Activated CD8-positive, alpha-beta memory T cell treated with anti-CD3 and anti-CD28 coated beads, Interleukin-2, amount 50 U/mL, for 4 hours (primary cell): ENCODE results near the gene BCAP29.
A peak's percentile ranks its signal among the peaks of the same experiment; 100 is the strongest.
"Not testable (repeated sequence)": the region's sequence is repeated elsewhere in the genome, so short reads cannot be mapped to it uniquely, and the experiment has no call there.

Experiments used
- DNase-seq: peaks from one replicate; pipeline ENCODE4 v3.0.0-alpha.2; 2020

Gene BCAP29, protein sequence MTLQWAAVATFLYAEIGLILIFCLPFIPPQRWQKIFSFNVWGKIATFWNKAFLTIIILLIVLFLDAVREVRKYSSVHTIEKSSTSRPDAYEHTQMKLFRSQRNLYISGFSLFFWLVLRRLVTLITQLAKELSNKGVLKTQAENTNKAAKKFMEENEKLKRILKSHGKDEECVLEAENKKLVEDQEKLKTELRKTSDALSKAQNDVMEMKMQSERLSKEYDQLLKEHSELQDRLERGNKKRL

DNA sequence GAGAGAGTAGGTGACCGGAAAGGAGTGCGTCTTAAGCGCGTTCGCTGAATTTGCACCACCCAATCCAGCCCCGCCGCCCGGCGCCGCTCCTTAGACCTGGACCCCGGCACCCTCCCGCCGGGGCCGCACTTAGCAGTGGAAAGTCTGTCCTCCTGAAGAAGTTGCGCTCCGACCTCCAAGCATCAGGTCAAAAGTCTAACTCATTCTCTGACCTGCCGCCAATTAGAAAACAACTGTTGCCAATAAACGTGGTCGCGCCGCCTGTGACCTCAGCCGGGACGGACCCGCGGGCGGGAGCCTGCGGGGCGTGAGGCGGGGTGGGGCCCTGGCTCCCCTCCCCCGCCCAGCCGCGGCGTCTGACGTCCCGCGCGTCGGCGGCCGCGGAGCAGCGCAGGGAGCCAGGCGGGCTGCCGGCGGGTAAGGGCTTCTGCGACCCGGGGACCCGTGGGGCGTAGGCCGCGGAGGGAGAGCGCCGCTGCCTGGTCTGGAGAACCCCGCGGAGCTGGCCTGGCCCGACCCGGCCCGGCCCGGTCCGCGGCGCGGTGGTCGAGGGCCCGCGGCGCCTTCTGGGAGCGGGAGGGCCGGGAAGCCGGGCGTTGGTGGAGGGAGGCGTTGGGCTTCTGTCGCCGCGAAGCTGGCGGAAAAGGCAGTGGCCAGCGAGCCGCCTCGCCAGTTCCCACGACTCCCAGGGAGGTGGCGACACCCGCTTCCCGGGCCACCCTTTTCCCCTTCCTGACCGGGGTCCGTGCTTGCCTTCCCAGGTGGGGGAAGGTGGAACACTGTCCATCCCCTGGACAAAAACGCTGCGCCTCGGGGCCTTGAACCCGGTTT is at the start of gene BCAP29:
Gene BCAP29 (plus strand): TSS at position 362 of the 831 bp plus-strand sequence. CDS start 527 bp downstream, outside the sequence.
- DNase-seq, result peak; percentile 70

DNA sequence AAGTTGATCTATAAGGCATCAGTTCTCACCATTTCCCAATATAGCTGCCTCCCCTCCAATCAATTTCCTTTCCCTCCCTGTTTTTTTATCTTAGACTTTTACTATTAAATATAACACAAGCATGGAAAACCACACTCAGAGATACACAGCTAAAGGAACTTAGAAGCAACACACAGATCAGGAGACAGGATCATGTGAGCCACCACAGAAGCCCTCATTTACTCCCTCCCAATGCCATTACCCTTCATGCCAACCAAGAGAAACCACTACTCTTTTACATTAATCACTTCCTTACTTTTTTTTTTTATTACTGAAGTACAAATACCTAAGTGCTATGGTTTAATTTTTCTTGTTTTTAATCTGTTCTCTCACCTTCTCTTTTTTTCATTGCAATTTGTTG is 49.3 kb upstream of the BCAP29 start:
- no peak for DNase-seq

DNA sequence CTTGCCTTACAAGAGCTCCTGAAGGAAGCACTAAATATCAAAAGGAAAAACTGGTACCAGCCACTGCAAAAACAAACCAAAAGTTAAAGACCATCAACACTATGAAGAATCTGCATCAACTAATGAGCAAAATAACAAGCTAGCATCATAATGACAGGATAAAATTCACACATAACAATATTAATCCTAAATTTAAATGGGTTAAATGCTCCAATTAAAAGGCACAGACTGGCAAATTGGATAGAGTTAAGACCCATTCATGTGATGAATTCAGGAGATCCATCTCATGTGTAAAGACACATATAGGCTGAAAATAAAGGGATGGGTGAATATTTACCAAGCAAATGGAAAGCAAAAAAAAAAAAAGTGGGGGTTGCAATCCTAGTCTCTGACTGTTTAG is 45.9 kb upstream of the BCAP29 start:
- no peak for DNase-seq

DNA sequence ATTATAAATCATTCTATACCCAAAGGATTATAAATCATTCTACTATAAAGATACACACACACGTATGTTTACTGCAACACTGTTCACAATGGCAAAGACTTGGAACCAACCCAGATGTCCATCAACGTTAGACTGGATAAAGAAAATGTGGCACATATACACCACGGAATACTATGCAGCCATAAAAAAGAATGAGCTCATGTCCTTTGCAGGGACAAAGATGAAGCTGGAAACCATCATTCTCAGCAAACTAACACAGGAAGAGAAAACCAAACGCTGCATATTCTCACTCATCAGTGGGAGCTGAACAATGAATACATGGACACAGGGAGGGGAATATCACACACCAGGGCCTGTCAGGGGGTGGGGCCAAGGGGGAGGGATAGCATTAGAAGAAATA is 42.8 kb upstream of the BCAP29 start:
- not testable (repeated sequence) for DNase-seq

DNA sequence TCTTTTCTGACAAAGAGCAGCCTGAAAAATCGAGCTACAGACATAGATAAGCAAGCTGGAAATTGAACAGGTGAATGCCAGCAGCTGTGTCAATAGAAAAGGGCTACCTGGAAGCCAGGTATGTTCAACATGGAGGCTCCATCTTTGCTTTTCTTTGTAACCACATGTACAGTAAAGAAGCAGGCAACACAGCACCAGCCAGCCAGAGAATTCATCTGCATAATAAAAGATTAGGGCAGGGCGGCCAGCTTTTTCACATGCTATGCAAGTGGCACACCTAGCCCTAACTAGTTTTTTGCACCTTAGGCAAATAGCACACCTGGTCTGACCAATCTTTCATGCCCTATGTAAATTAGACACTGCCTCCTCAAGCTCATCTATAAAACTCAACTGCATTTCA is 42.0 kb upstream of the BCAP29 start:
- no peak for DNase-seq

DNA sequence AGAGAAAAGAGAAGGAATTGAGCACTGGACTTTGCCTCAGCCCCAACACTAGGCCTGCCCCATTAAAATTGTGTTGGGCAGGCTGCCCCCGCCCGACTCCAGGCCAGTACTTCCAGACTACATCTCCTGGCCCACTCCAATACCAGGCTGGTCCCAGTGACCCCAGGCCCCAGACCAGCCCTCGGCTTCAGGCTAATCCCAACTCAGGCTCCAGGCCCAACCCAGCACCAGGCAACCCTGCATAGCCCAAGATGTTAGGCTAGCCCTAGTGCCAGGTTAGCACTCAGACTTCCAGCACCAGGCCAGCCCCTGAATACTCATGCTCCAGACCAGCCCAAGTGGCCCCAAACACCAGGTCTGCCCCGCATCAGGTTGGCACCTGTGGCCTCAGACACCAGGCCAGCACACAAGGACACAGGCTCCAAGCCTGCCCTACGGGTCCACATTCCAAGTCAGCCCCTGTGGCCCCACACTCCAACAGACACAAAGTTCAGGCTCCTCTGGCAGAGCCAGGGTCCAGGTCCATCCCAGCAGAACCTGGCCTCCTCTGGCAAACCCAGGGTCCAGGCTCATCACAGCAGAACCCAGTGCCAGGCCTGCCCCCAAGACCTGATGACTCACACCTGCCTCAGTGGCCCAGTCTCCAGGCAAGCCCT is 36.6 kb upstream of the BCAP29 start:
- DNase-seq, result no peak

DNA sequence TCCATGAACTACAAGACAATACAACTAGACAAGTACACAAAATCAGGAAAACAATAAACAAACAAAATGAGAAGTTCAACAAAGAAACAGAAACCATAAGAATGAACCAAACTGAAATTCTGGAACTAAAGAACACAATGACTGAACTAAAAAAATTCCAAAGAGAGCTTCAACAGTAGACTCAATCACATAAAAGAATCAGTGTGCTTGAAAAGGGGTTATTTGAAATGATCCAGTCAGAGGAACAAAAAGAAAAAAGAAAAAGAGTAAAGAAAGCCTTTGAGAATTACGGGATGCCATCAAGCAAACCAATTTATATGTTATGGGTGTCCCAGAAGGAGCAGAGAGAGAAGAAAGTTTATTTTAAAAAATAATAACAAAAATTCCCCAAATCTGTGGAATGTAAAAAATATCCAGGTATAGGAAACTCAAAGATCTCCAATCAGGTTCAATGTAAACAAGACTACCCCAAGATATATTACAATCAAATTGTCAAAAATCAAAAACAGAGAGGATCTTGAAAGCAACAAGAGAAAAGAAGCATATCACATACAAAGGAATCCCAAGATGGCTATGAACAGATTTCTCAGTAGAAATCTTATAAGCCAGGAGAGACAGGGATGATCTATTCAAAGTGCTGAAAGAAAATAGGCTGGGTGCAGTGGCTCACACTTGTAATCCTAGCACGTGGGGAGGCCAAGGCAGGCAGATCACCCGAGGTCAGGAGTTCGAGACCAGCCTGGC is 35.0 kb upstream of the BCAP29 start:
- no peak for DNase-seq

DNA sequence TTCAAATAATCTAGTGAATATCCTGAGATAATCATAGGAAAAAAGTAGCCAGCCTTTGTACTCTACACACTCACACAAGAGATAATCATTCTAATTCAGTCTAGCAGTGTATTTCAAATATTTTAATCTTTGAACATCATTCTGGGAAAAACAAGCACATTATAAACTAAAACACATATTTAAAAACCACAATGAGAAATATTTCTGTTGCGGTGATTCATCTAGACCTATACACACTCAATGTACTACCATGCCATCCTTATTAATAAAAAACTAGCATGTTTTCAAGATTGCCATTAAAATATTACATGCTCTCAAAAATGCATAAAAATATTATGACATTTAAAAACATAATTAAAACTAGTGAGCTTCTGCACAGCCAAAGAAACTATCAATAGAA is 28.1 kb upstream of the BCAP29 start:
- no peak for DNase-seq

DNA sequence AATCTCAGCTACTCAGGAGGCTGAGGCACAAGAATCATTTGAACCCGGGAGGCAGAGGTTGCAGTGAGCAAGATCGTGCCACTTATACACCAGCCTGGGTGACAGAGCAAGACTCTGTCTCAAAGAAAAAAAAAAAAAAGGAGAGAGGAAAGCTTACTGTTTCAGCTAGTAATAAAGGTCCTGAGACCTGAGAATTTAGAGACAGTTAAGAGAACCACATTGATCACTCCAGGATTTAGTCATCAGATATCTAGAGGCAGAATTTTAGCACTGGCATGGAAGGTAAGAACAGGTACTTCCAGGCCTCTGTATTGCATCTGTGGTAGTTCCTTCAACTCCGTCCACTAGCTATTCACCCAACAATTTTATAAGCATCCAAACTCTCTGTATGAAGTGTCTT is 24.2 kb upstream of the BCAP29 start:
- no peak for DNase-seq

DNA sequence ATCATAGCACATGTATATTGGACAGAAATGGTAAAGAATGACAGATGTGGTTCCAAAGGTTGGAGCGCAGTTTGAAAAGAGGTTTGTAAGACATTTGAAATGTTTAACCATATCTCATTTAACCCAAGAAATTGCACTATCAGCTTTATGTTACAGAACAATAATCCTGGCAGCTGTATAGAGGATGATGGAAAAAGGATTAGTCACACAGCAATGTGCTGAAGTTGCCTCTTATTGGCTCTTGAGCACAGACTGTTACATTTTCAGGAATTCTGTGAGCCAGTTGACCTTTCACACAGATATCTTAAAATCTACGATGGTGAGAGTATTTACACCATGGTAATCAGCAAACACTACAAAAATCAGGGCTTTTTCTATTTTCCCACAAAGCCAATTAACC is 20.2 kb upstream of the BCAP29 start:
- DNase-seq, result no peak

DNA sequence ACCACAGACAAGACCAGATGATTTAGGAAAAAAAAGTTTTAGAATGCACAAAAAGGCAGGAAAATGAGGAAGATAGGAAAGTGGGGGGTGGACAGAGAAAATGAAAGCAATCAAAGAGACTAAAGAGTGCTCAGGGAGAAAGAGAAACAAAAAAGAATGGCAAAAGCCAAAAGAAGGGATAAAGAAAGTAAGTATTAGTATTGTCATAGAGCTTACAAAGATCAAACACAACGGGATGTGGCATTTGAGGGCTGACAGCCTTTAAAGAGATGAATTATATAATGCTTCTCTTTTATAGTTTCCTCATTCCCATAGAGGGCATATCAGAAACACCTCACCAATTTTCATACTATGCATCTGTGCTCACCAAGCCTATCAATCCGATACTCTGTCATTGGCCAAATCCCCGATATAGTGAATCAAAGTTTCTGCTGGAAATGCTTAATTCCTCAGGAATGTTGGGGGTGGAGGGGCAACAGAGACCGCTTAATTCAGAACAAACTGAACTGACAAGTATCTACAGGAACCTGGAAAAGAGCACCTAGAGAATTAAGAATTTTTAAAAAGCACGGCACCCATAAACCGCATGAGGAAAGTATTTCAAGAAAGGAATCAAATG is 19.0 kb upstream of the BCAP29 start:
- DNase-seq, result no peak

DNA sequence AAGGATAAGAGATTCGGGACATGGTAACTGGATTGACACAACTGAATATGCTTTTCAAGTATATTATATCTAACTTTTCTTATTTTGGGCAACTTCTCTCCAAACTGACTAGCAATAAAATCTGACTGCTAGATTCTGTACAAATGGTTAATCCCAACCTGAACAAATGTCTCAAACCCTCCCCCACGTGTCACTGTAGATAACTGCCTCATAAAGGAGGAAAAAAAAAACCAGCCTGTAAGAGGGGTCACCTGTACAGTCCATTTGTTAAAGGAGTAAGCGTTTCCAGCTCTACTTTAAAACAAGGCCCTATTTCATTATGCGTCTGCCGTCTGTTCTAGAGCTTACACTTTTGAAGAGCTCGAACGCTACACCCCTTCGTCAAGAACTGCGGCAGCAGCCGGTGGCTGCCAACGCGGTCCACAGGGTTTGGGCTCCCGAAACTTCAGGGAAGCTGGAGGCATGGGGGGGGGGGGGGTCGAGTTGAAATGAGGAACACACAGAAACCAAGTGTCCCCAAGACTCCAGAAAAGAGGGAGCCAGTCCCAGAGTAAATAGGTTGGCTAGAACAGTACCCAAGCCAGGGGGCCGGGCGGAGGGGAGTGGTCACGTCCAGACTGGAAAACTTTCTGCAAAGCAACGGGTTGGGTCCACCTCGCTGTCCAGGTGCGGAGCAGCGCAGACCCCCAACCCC is 16.8 kb upstream of the BCAP29 start:
- DNase-seq, result no peak

DNA sequence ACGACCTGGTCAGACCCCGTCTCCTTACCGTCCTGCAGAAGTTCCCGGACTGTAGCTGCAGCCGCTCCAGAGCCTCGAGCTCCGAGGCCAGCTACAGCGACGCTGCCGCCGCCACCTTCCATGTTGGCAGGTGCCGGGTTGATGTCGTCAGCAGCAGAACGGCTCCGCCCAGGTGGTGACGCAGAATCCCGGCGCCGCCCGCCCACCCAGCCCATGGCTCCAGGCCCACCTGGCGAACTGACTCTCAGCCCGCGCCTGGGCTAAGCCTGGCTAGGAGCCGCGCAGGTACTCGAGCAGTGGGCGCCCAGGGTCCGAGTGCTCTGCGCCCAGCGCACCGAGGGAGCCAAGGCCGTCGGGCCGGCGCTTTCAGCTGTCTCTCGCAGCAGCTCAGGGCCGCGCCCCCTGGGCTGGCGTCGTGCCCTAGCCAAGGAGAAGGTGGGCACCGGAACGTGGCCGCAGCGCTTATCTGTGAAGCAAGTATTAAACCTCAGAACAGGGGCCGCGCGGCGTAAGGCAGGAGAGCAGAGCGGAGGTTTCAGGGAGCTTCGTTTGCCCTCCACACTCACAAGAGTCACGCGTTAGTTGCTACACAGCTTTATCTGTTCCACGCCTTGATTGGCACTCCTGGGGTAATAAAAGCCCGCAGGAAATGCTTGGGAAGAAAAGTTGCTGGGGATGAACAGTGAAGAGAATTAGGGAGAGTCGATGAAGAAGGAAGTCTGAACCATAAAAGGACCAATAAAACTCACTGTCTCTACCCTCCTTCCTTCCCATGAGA is 16.1 kb upstream of the BCAP29 start, which contains the start of the genes COG5 and DUS4L:
Gene COG5 (minus strand): TSS at position 146 of the 778 bp plus-strand sequence. CDS start 24 bp downstream, at position 122.
Gene DUS4L (plus strand): TSS at position 197 of the 778 bp plus-strand sequence. CDS start 3,100 bp downstream, outside the sequence.
- DNase-seq, result peak; percentile 86

DNA sequence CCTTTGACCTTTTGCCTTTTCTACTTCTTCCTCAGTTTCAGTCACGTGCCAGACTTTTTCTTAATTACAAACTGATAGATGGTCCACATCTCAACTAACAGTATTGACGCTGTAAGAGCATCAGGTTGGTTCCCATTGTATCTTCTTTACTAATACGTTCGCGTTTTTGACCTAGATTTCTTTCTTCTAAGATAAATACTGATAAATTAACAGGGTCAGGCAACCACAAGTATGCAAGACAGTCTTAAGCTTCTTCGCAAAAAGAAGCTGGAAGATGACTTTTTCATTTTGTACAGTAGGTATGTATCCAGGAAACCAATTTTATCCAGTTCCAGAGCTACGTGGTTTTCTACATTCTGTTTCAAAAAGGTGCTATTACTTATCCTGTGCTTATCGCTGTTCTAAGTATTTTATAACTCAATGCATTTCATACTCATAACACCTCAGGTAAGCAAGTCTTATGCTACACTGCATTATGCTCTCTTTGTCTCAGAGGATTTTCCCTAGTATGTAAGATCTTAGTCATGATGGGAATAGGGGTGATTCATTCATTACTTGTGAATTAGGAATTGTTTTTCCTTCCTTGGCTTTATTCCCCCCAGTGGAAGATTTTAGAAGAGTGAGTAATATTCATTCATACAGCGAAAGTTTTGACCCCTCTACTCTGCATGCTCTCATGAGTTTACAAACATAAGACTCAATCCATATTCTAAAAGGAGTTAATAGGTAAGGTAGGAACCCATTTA is 15.3 kb upstream of the BCAP29 start:
- no peak for DNase-seq

DNA sequence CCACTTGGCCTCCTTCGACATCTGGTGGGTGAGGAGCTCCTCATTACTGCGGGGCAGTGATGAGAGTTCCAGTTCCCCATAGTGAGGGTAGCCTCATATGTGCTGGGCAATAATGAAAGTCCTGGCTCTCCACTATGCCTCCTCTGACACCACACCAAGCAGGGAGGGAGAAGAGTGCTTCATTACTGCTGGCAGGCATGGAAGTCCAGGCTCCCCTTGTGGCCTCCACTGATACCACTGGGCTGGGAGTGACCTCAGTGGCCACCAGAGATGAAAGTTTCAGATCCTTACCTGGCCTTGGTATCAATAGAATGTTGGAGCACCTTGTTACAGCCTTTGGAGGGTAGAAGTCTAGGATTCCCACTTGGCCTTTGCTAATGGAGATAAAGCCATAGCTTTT is 9.7 kb upstream of the BCAP29 start:
- DNase-seq, result no peak

DNA sequence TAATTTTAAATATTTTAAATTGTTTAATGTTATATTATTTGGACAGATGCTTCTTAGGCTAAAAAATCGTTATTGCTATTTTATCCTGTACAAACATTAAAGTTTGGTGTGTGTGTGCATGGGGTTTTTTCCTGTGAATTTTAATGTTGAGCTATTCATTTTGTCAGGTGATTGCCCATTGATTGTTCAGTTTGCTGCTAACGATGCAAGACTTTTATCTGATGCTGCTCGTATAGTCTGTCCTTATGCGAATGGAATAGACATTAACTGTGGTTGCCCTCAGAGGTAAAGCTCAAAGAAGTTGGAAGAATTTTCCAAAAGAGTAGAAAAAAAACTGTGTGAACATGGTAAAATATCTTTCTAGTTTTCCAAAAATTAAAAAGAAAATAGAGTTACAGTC is 6.5 kb upstream of the BCAP29 start:
- no peak for DNase-seq

DNA sequence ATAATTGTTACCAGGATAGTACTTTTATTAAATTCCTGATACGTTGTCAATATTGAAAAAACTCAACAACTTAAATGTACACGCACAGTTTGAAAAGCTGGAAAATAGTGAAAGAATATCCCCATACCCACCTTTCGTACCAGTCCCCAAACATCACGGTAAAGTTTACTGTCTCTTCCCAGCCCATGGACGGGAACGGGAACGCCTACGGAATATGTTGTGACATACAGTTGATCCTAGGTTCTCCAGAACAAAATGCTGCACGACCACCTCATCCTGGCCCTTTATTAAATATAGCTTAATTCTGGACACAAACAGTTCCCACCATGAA is 527 bp upstream of the BCAP29 start:
- DNase-seq, result no peak

DNA sequence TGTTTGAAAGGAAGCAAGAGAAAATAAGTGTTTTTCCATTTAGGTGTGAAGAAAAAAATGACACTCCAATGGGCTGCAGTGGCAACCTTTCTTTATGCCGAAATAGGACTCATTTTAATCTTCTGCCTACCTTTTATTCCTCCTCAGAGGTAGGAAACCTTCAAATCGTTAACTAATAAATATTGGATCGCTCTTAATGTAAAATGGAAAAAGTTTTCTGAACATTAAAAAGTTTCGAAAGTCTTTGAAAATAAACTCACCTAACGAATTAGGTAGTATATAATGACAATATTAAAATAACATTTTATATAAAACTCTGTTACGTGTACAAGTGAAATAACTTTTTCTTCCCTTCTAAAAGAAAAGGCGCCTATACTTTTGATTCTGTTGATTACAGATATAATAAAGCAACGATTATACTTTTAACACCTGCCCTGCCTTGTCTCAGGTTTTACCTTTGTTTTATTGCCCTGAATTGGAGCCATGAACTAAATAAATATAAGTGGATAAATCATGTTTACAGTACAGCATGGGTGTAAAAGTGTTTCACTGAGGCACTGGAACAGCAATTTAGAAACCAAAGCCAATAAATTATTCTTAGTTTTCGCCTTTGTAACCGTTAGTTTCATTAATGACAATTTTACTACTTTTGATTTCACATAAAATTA is 804 bp downstream of the BCAP29 start:
- no peak for DNase-seq

DNA sequence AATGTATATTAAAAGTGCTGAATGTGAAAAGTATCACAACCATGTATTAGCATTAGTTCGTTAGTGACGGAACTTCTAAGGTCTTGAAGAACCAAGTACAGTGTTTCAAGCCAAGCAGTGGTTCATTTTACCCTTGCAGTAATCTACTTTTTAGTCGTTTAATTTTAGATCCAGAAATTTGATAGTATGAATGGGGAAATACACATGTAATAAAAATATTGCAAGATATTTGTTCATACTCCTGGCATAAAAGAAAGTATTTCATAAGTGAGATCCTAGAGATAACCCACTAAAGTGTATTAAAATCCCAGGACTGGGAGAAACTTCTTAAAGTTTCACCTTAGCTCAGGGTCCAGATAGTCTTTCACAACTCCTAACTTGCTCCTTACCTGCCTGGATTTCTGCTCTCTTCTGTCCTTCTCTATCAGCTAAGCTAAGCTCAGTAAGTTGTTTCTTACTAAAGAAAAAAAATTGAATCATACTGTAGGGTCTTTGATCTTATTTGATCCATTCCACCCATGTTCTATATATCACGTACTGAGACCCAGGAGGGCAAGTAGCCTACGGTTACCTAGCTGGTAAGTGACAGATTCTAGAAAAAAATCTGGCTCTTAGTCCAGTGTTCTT is 1.5 kb downstream of the BCAP29 start:
- no peak for DNase-seq
